Liver (tissue), 9 donors: ENCODE data around the gene DHCR7. TPM values are rescaled to one million over a fixed set of nuclear protein-coding genes. Genes with fewer than 3 reads are reported as not detected.

ENCODE experiments used
- DNase-seq: peaks from one replicate; pipeline ENCODE4 v3.0.0-alpha.2; 2017; ENCODE audit warnings: low spot score
- H3K27ac ChIP-seq, 2 donors: one replicate each; pipeline ENCODE4 v1.7.0; 2013; ENCODE audit warnings: inconsistent platforms in 2 of 2, low read length in 2 of 2, control low read depth in 1 of 2, low read depth in 1 of 2, mild to moderate bottlenecking in 1 of 2
- H3K27me3 ChIP-seq, 4 donors: one replicate each; pipeline versions ENCODE4 v1.6.1 to v1.7.0; 2013; ENCODE audit warnings: low read length in 3 of 4, inconsistent platforms in 1 of 4, mild to moderate bottlenecking in 1 of 4, moderate library complexity in 1 of 4; ENCODE audit not compliant: control insufficient read depth in 4 of 4, insufficient read depth in 4 of 4
- H3K36me3 ChIP-seq, 4 donors: one replicate each; pipeline versions ENCODE4 v1.6.1 to v1.7.0; 2013; ENCODE audit warnings: low read length in 3 of 4, mild to moderate bottlenecking in 3 of 4, low read depth in 1 of 4, moderate library complexity in 1 of 4; ENCODE audit not compliant: control insufficient read depth in 4 of 4, insufficient read depth in 3 of 4
- H3K4me1 ChIP-seq, 4 donors: one replicate each; pipeline versions ENCODE4 v1.6.1 to v1.7.0; 2013; ENCODE audit warnings: low read length in 3 of 4, mild to moderate bottlenecking in 3 of 4, moderate library complexity in 1 of 4; ENCODE audit not compliant: control insufficient read depth in 4 of 4, insufficient read depth in 4 of 4
- H3K4me3 ChIP-seq, 3 donors: one replicate each; pipeline versions ENCODE4 v1.6.1 to v1.7.0; 2013; ENCODE audit warnings: low read length in 3 of 3, control low read depth in 1 of 3, low read depth in 1 of 3, mild to moderate bottlenecking in 1 of 3
- H3K9ac ChIP-seq, 2 donors: one replicate each; pipeline ENCODE4 v1.7.0; 2013; ENCODE audit warnings: low read length in 2 of 2, mild to moderate bottlenecking in 2 of 2, moderate library complexity in 2 of 2, control low read depth in 1 of 2, low read depth in 1 of 2
- H3K9me3 ChIP-seq, 4 donors: one replicate each; pipeline versions ENCODE4 v1.6.1 to v1.7.0; 2013; ENCODE audit warnings: low read length in 3 of 4; ENCODE audit not compliant: control insufficient read depth in 4 of 4
- ATF3 ChIP-seq: IDR thresholded peaks from 2 replicates; pipeline ENCODE4 v1.6.1; 2016; ENCODE audit warnings: antibody characterized with exemption
- CTCF ChIP-seq: fragments of 150-350 bp; IDR thresholded peaks from 2 replicates; pipeline ENCODE4 v1.5.1; 2017; ENCODE audit warnings: improper control_type of control experiment, low read depth, low read length; ENCODE audit not compliant: missing input control
- EGR1 ChIP-seq, 2 donors: IDR thresholded peaks; 2 replicates each; pipeline ENCODE4 v1.6.1; 2016 to 2018; ENCODE audit warnings: antibody characterized with exemption in 2 of 2, low read depth in 2 of 2
- FOXA1 ChIP-seq: IDR thresholded peaks from 2 replicates; pipeline ENCODE4 v1.6.1; 2016; ENCODE audit warnings: antibody characterized with exemption
- FOXA2 ChIP-seq: IDR thresholded peaks from 2 replicates; pipeline ENCODE4 v1.6.1; 2016; ENCODE audit warnings: antibody characterized with exemption
- GABPA ChIP-seq, 2 donors: IDR thresholded peaks in 1 of 2; conservative IDR thresholded peaks in 1 of 2; 2 replicates each; pipeline ENCODE4 v1.6.1; 2016; ENCODE audit warnings: antibody characterized with exemption in 2 of 2, mild to moderate bottlenecking in 1 of 2, moderate library complexity in 1 of 2
- HNF4A ChIP-seq, 2 donors: conservative IDR thresholded peaks; 2 replicates each; pipeline ENCODE4 v1.6.1; 2016; ENCODE audit warnings: antibody characterized with exemption in 2 of 2, mild to moderate bottlenecking in 2 of 2
- HNF4G ChIP-seq: IDR thresholded peaks from 2 replicates; pipeline ENCODE4 v1.6.1; 2016; ENCODE audit warnings: antibody characterized with exemption
- JUND ChIP-seq, 2 donors: IDR thresholded peaks; 2 replicates each; pipeline ENCODE4 v1.6.1; 2016; ENCODE audit warnings: antibody characterized with exemption in 2 of 2
- MAX ChIP-seq: IDR thresholded peaks from 2 replicates; pipeline ENCODE4 v1.6.1; 2016; ENCODE audit warnings: antibody characterized with exemption
- NR2F2 ChIP-seq: IDR thresholded peaks from 2 replicates; pipeline ENCODE4 v1.6.1; 2016; ENCODE audit warnings: antibody characterized with exemption
- RAD21 ChIP-seq, 2 donors: IDR thresholded peaks; 2 replicates each; pipeline ENCODE4 v1.6.1; 2016; ENCODE audit warnings: antibody characterized with exemption in 2 of 2, mild to moderate bottlenecking in 2 of 2
- REST ChIP-seq: IDR thresholded peaks from 2 replicates; pipeline ENCODE4 v1.6.1; 2016; ENCODE audit warnings: antibody characterized with exemption, mild to moderate bottlenecking
- RXRA ChIP-seq, 2 donors: IDR thresholded peaks; 2 replicates each; pipeline ENCODE4 v1.6.1; 2017 to 2018; ENCODE audit warnings: antibody characterized with exemption in 2 of 2, mild to moderate bottlenecking in 1 of 2
- SP1 ChIP-seq: IDR thresholded peaks from 2 replicates; pipeline ENCODE4 v1.6.1; 2018; ENCODE audit warnings: antibody characterized with exemption, mild to moderate bottlenecking
- TAF1 ChIP-seq: conservative IDR thresholded peaks from 2 replicates; pipeline ENCODE4 v1.6.1; 2016; ENCODE audit warnings: antibody characterized with exemption, mild to moderate bottlenecking
- YY1 ChIP-seq: IDR thresholded peaks from 2 replicates; pipeline ENCODE4 v1.6.1; 2016; ENCODE audit warnings: antibody characterized with exemption, mild to moderate bottlenecking
- ZBTB33 ChIP-seq: IDR thresholded peaks from 2 replicates; pipeline ENCODE4 v1.6.1; 2016; ENCODE audit warnings: antibody characterized with exemption
- WGBS: extraction: QIAGEN DNeasy Blood & Tissue Kit; methylation state at CpG from one replicate; pipeline ENCODE4 v1.1.7; 2013; 5-methylcytosine and 5-hydroxymethylcytosine counted together
- polyA plus RNA-seq, 2 donors: library from polyadenylated mRNA; stranded (reverse) in 1 of 2; unstranded in 1 of 2; fragments of 200-250 nt in 1 of 2; fragments of >200 nt in 1 of 2; fragmentation: Nextera tagmentation in 1 of 2; extraction: Ambion mirVana in 1 of 2; gene quantifications; one replicate each; pipeline versions ENCODE4 v1.2.1 to v1.2.3, GENCODE V29; 2013 to 2015
- total RNA-seq, 2 donors: library from RNA; depleted of rRNA; stranded (reverse); fragments of >200 nt; gene quantifications; one replicate each; pipeline ENCODE4 v1.2.3, GENCODE V29; 2014
- donor health status: healthy.
- donor health status: healthy.
- donor health status: healthy.
- donor health status: healthy.
- donor health status: healthy.

Gene DHCR7
- total and polyA plus RNA-seq, 4 donors = 56.9 to 224 (median 172) TPM

- peaks cover 24 to 57% (median 40%) of the 10 kb centered on the region in 4 donors for H3K36me3 ChIP-seq
- DNase-seq = no peak
- no peak overlapping the region for H3K9ac ChIP-seq
- no peak overlapping the region for H3K27ac ChIP-seq
- peaks cover 0 to 21% (median 13%) of the 10 kb centered on the region in 4 donors for H3K4me1 ChIP-seq
- TF ChIP-seq HNF4G = no peak
- TF ChIP-seq RAD21 (IDR thresholded peaks at IDR 0.05) = no peak
- TF ChIP-seq FOXA2 = no peak
- TF ChIP-seq FOXA1 = no peak
- TF ChIP-seq RXRA (IDR thresholded peaks at IDR 0.05) = no peak
- TF ChIP-seq YY1 = no peak
- no peak for TF ChIP-seq ATF3
- TF ChIP-seq ZBTB33 = no peak
- no peak for TF ChIP-seq JUND (IDR thresholded peaks at IDR 0.05)
- TF ChIP-seq CTCF = no peak
- no peak for TF ChIP-seq SP1
- WGBS = 94% methylated on average over 20 of the region's 20 CpGs
- no peaks in the 10 kb centered on the region for H3K27me3 ChIP-seq
- H3K9me3 ChIP-seq = no peaks in the 10 kb centered on the region
- H3K4me3 ChIP-seq = no peak overlapping the region
Measured at GRCh38 chr11:71443736-71444445, 4.3 kb downstream of the DHCR7 start.

- peaks cover 33 to 68% (median 46%) of the 10 kb centered on the region in 4 donors for H3K36me3 ChIP-seq
- H3K9me3 ChIP-seq = no peaks in the 10 kb centered on the region
- TF ChIP-seq HNF4A (conservative IDR thresholded peaks at IDR 0.05) (no peak), SP1 (no peak), NR2F2 (no peak), REST (no peak), EGR1 (IDR thresholded peaks at IDR 0.05; ENCODE audit: low read depth in 2 of 2) (no peak), ZBTB33 (no peak), GABPA (IDR thresholded peaks at IDR 0.05 in 1 of 2, conservative IDR thresholded peaks at IDR 0.05 in 1 of 2) (no peak), FOXA1 (no peak), RXRA (IDR thresholded peaks at IDR 0.05) (no peak), ATF3 (no peak), CTCF (no peak), YY1 (no peak), FOXA2 (no peak), RAD21 (IDR thresholded peaks at IDR 0.05) (no peak), TAF1 (no peak), HNF4G (no peak), MAX (no peak)
- DNase-seq = no peak
- no peak overlapping the region for H3K27ac ChIP-seq
- 98% methylated on average over 5 of the region's 5 CpGs for WGBS
- H3K9ac ChIP-seq = no peak overlapping the region
- peaks cover 0 to 17% (median 13%) of the 10 kb centered on the region in 4 donors for H3K4me1 ChIP-seq
- H3K27me3 ChIP-seq = no peaks in the 10 kb centered on the region
- no peak overlapping the region for H3K4me3 ChIP-seq
Measured at GRCh38 chr11:71442880-71443279, 5.3 kb downstream of the DHCR7 start.
